Ovary (tissue), 9 donors: ENCODE results near the gene ZNF800. TPM values are rescaled to one million over a fixed set of nuclear protein-coding genes. Genes with fewer than 3 reads are reported as not detected.

ENCODE experiments used
- DNase-seq, 5 donors: peaks; one replicate each; pipeline ENCODE4 v3.0.0-alpha.2; 2019 to 2020
- H3K27ac ChIP-seq, 2 donors: fragments of 200-600 bp; one replicate each; pipeline versions ENCODE4 v1.5.1 to v1.8.0; 2019 to 2022
- H3K27me3 ChIP-seq: fragments of 200-600 bp; one replicate; pipeline ENCODE4 v1.8.0; 2022
- H3K36me3 ChIP-seq: fragments of 200-600 bp; sonication (generic); one replicate; pipeline ENCODE4 v1.5.1; 2019
- H3K4me1 ChIP-seq: one replicate; pipeline ENCODE4 v1.8.1; 2013; ENCODE audit warnings: mild to moderate bottlenecking, moderate library complexity; ENCODE audit not compliant: insufficient read depth
- H3K4me3 ChIP-seq: fragments of 200-600 bp; sonication (generic); one replicate; pipeline ENCODE4 v1.5.1; 2017
- H3K9me3 ChIP-seq, 2 donors: fragments of 200-600 bp in 1 of 2; sonication (generic) in 1 of 2; one replicate each; pipeline versions ENCODE4 v1.5.1 to v1.8.1; 2013 to 2019; ENCODE audit warnings: mild to moderate bottlenecking in 1 of 2, moderate library complexity in 1 of 2
- CTCF ChIP-seq, 3 donors: fragments of 450-650 bp in 2 of 3; fragments of 200-600 bp in 1 of 3; IDR thresholded peaks; one replicate each; pipeline versions ENCODE4 v1.5.1 to v1.8.0; 2016 to 2022; ENCODE audit warnings: antibody characterized with exemption in 3 of 3, mild to moderate bottlenecking in 1 of 3
- EP300 ChIP-seq: sonication (generic); formaldehyde crosslinking; IDR thresholded peaks from one replicate; pipeline ENCODE4 v1.6.1; 2017; ENCODE audit warnings: antibody characterized with exemption
- POLR2A ChIP-seq: fragments of 450-650 bp; IDR thresholded peaks from one replicate; pipeline ENCODE4 v1.6.1; 2017; ENCODE audit warnings: antibody characterized with exemption, mild to moderate bottlenecking, moderate library complexity
- WGBS, 3 donors: extraction: QIAGEN DNeasy Blood & Tissue Kit in 1 of 3; methylation state at CpG; one replicate each; pipeline versions ENCODE4 v1.1.5 to v1.1.7; 2013 to 2017; 5-methylcytosine and 5-hydroxymethylcytosine counted together
- intact Hi-C, 4 donors: fragments of 100-400 bp; cut with DNase I; formaldehyde crosslinking; loops; one replicate each; pipeline versions ENCODE4 v1.11.0 to v1.15.1; 2022 to 2023
- polyA plus RNA-seq, 2 donors: library from polyadenylated mRNA; stranded (reverse); fragments of 200-250 nt in 1 of 2; fragments of 350-450 nt in 1 of 2; fragmentation: Illumina TruSeq in 1 of 2; extraction: RNeasy Lipid Tissue Mini Kit (QIAGEN cat#74804) in 1 of 2; gene quantifications; one replicate each; pipeline ENCODE4 v1.2.3, GENCODE V29; 2013 to 2014
- total RNA-seq, 7 donors: library from RNA; depleted of rRNA in 2 of 7; stranded (reverse); fragments of >200 nt in 2 of 7; fragmentation: NEBNext Ultra II Directional in 3 of 7; extraction: Animal tissue kit (Norgen Biotek cat#: 25700) in 3 of 7; gene quantifications; one replicate each; pipeline versions ENCODE4 v1.1.0 to v1.2.4, GENCODE V29; 2016 to 2023
- donor health status: DM: no; HTN: no; CAD: no; lungs with moderate emphysema.
- donor health status: DM: no; HTN: no; CAD: no.
- donor health status: Bipolar disorder and iron deficiency.
- donor health status: DM: yes; HTN: yes; CAD: no.
- donor health status: DM: no; HTN: no; CAD: no.
- donor health status: DM: yes; HTN: yes; CAD: no.

ZNF800 gene
- total and polyA plus RNA-seq, 9 donors, result 7.3 to 36.2 (median 28.1) TPM

- no peak for TF ChIP-seq EP300
- TF ChIP-seq POLR2A, result no peak
- TF ChIP-seq CTCF (IDR thresholded peaks at IDR 0.05), result no peak
- no peaks in the 10 kb centered on the region for H3K27me3 ChIP-seq
- no peak overlapping the region for H3K4me3 ChIP-seq
- intact Hi-C loops, result no loop called here
- no peak for DNase-seq
- no peaks in the 10 kb centered on the region for H3K4me1 ChIP-seq
- H3K9me3 ChIP-seq, result no peaks in the 10 kb centered on the region
- H3K27ac ChIP-seq, result no peak overlapping the region
- no peaks in the 10 kb centered on the region for H3K36me3 ChIP-seq
These were observed 12.0 kb downstream of the ZNF800 start for GRCh38 chr7:127380479-127380878.

- WGBS, 3 donors, result 89 to 93% (median 93%) methylated on average over 2 of the region's 2 CpGs
- Histone ChIP-seq H3K9me3 (no peaks in the 10 kb centered on the region), H3K36me3 (no peaks in the 10 kb centered on the region), H3K4me1 (no peaks in the 10 kb centered on the region), H3K4me3 (no peak overlapping the region), H3K27me3 (no peaks in the 10 kb centered on the region), H3K27ac (no peak overlapping the region)
- intact Hi-C loops, result no loop called here
- no peak for DNase-seq
- no peak for TF ChIP-seq POLR2A
- no peak for TF ChIP-seq CTCF (IDR thresholded peaks at IDR 0.05)
- TF ChIP-seq EP300, result no peak
These were observed 12.9 kb downstream of the ZNF800 start for GRCh38 chr7:127379642-127380041.

GRCh38 chr7:127378537-127378936, 14.0 kb downstream of the ZNF800 start:
- intact Hi-C loops, result no loop called here
- no peak for DNase-seq
- Histone ChIP-seq H3K27me3 (no peaks in the 10 kb centered on the region), H3K27ac (no peak overlapping the region), H3K4me1 (no peaks in the 10 kb centered on the region), H3K36me3 (no peaks in the 10 kb centered on the region), H3K9me3 (no peaks in the 10 kb centered on the region), H3K4me3 (no peak overlapping the region)
- 53 to 68% (median 57%) methylated on average over 1 of the region's 1 CpG for WGBS, 3 donors
- TF ChIP-seq EP300, result no peak
- no peak for TF ChIP-seq CTCF (IDR thresholded peaks at IDR 0.05)
- no peak for TF ChIP-seq POLR2A

- H3K27me3 ChIP-seq, result no peaks in the 10 kb centered on the region
- H3K36me3 ChIP-seq, result no peaks in the 10 kb centered on the region
- intact Hi-C loops, result no loop called here
- DNase-seq, result no peak
- no peak overlapping the region for H3K27ac ChIP-seq
- WGBS, 3 donors, result 0 to 63% (median 45%) methylated on average over 1 of the region's 1 CpG
- no peak for TF ChIP-seq EP300
- TF ChIP-seq CTCF (IDR thresholded peaks at IDR 0.05), result no peak
- no peak for TF ChIP-seq POLR2A
- no peak overlapping the region for H3K4me3 ChIP-seq
- no peaks in the 10 kb centered on the region for H3K4me1 ChIP-seq
- no peaks in the 10 kb centered on the region for H3K9me3 ChIP-seq
These were observed 15.1 kb downstream of the ZNF800 start for GRCh38 chr7:127377425-127377824.

- Histone ChIP-seq H3K36me3 (no peaks in the 10 kb centered on the region), H3K27me3 (no peaks in the 10 kb centered on the region), H3K4me1 (no peaks in the 10 kb centered on the region), H3K4me3 (no peak overlapping the region), H3K27ac (no peak overlapping the region), H3K9me3 (no peaks in the 10 kb centered on the region)
- 95 to 100% (median 95%) methylated on average over 1 of the region's 1 CpG for WGBS, 3 donors
- no peak for DNase-seq
- intact Hi-C loops, result no loop called here
- TF ChIP-seq CTCF (IDR thresholded peaks at IDR 0.05) (no peak), POLR2A (no peak), EP300 (no peak)
These were observed 16.9 kb downstream of the ZNF800 start for GRCh38 chr7:127375631-127376030.
